B cell (primary cell): ENCODE measurements around the gene IGSF9B. TPM values are rescaled to one million over a fixed set of nuclear protein-coding genes. Genes with fewer than 3 reads are reported as not detected.

Source experiments
- ATAC-seq: fragments of 200-7000 bp; cut with Tn5 transposase; one replicate; pipeline ENCODE4 v1.10.0; 2021; ENCODE audit warnings: low read depth, mild to moderate bottlenecking, moderate number of reproducible peaks, moderate library complexity
- CTCF ChIA-PET: fragments of 350-600 bp; sonication (Branson Sonifier 250); formaldehyde crosslinking; loops from one replicate; lab custom pipeline; 2021; ENCODE audit warnings: antibody characterized with exemption, inconsistent platforms; lab: Charles Lee
- POLR2A ChIA-PET: fragments of 350-600 bp; sonication (Branson Sonifier 250); formaldehyde crosslinking; loops from one replicate; lab custom pipeline; 2021; ENCODE audit warnings: antibody characterized with exemption; lab: Charles Lee
- DNase-seq: peaks from one replicate; pipeline ENCODE4 v3.0.0; 2013
- H2AFZ ChIP-seq: 2 replicates; pipeline ENCODE4 v1.6.1; 2012; ENCODE audit warnings: mild to moderate bottlenecking, low read depth, low read length; ENCODE audit not compliant: insufficient read depth, poor library complexity, severe bottlenecking
- H3K27ac ChIP-seq, 2 donors: 1 replicate in 1 of 2; 2 replicates in 1 of 2; pipeline ENCODE4 v1.5.1; 2012 to 2013; ENCODE audit warnings: low read length in 2 of 2, mild to moderate bottlenecking in 2 of 2, moderate library complexity in 1 of 2
- H3K27me3 ChIP-seq, 4 experiments: fragments of 200-600 bp in 1 of 4; sonication (generic) in 1 of 4; replicated peaks in 1 of 4; 1 replicate in 2 of 4; 2 replicates in 2 of 4; pipeline versions ENCODE4 v1.6.1 to v1.7.0; 2013 to 2016; ENCODE audit warnings: low read length in 3 of 4, mild to moderate bottlenecking in 2 of 4, mixed read lengths in 1 of 4, moderate library complexity in 1 of 4; ENCODE audit not compliant: insufficient read depth in 4 of 4, control insufficient read depth in 3 of 4; ENCODE audit errors: control extremely low read depth in 1 of 4
- H3K36me3 ChIP-seq, 2 experiments: replicated peaks in 1 of 2; 1 replicate in 1 of 2; 2 replicates in 1 of 2; pipeline versions ENCODE4 v1.6.1 to v1.7.1; 2013; ENCODE audit warnings: low read length in 1 of 2; ENCODE audit not compliant: insufficient read depth in 2 of 2, control insufficient read depth in 1 of 2; ENCODE audit errors: control extremely low read depth in 1 of 2, extremely low read depth in 1 of 2
- H3K4me1 ChIP-seq, 2 donors: fragments of 200-600 bp in 1 of 2; sonication (generic) in 1 of 2; 1 replicate in 1 of 2; 2 replicates in 1 of 2; pipeline versions ENCODE4 v1.5.1 to v1.6.1; 2013 to 2017; ENCODE audit warnings: low read length in 2 of 2; ENCODE audit not compliant: control insufficient read depth in 2 of 2, insufficient read depth in 2 of 2
- H3K4me2 ChIP-seq: replicated peaks from 2 replicates; pipeline ENCODE3; 2012; ENCODE audit warnings: mild to moderate bottlenecking, low read depth, low read length; ENCODE audit not compliant: poor library complexity, severe bottlenecking
- H3K4me3 ChIP-seq, 5 experiments: fragments of 200-600 bp in 1 of 5; sonication (generic) in 1 of 5; 1 replicate in 3 of 5; 2 replicates in 2 of 5; pipeline versions ENCODE4 v1.5.1 to v1.7.0; 2011 to 2016; ENCODE audit warnings: low read length in 4 of 5, mild to moderate bottlenecking in 4 of 5, low read depth in 2 of 5, control low read depth in 1 of 5, moderate library complexity in 1 of 5; ENCODE audit not compliant: insufficient read depth in 1 of 5; ENCODE audit errors: control extremely low read depth in 1 of 5, extremely low read depth in 1 of 5
- H3K79me2 ChIP-seq: fragments of 200-600 bp; sonication (generic); one replicate; pipeline ENCODE4 v1.6.0; 2016; ENCODE audit warnings: low read length; ENCODE audit not compliant: control insufficient read depth, insufficient read depth
- H3K9ac ChIP-seq: fragments of 200-600 bp; sonication (generic); 2 replicates; pipeline ENCODE4 v1.6.1; 2017; ENCODE audit warnings: mild to moderate bottlenecking, low read length, moderate library complexity
- H3K9me3 ChIP-seq, 3 donors: one replicate each; pipeline versions ENCODE4 v1.6.1 to v1.7.1; 2013; ENCODE audit warnings: low read length in 2 of 3; ENCODE audit not compliant: control insufficient read depth in 2 of 3, insufficient read depth in 1 of 3; ENCODE audit errors: control extremely low read depth in 1 of 3
- H4K20me1 ChIP-seq: 2 replicates; pipeline ENCODE4 v1.6.0; 2012; ENCODE audit warnings: mild to moderate bottlenecking, low read length; ENCODE audit not compliant: insufficient read depth, control insufficient read depth, poor library complexity, severe bottlenecking
- H3K27ac Mint-ChIP-seq: one replicate; pipeline ENCODE4 v1.8.0; 2021; ENCODE audit warnings: mixed read lengths
- H3K27me3 Mint-ChIP-seq: one replicate; pipeline ENCODE4 v1.8.0; 2021; ENCODE audit warnings: mixed read lengths
- H3K4me1 Mint-ChIP-seq: one replicate; pipeline ENCODE4 v1.8.0; 2021; ENCODE audit warnings: mixed read lengths
- H3K4me3 Mint-ChIP-seq: one replicate; pipeline ENCODE4 v1.8.0; 2021; ENCODE audit warnings: mixed read lengths
- H3K9me3 Mint-ChIP-seq: one replicate; pipeline ENCODE4 v1.8.0; 2022; ENCODE audit warnings: mixed read lengths; ENCODE audit not compliant: insufficient read depth
- CTCF ChIP-seq: fragments of 200-600 bp; IDR thresholded peaks from one replicate; pipeline ENCODE4 v1.8.0; 2022; ENCODE audit warnings: antibody characterized with exemption, mild to moderate bottlenecking
- EZH2 ChIP-seq: IDR thresholded peaks from 2 replicates; pipeline ENCODE4 v1.6.1; 2012; ENCODE audit warnings: borderline replicate concordance, low read depth, mild to moderate bottlenecking, moderate library complexity, low read length; ENCODE audit not compliant: insufficient read depth, poor library complexity, severe bottlenecking
- WGBS: methylation state at CpG from one replicate; pipeline ENCODE4 v1.1.5; 2013; ENCODE audit warnings: missing lambda C conversion rate; ENCODE audit not compliant: insufficient coverage; 5-methylcytosine and 5-hydroxymethylcytosine counted together
- intact Hi-C: fragments of 100-400 bp; cut with micrococcal nuclease; formaldehyde crosslinking; loops from one replicate; pipeline ENCODE4 v1.10.0; 2022
- polyA plus RNA-seq: library from polyadenylated mRNA; depleted of rRNA; stranded (reverse); fragments of >200 nt; gene quantifications from 2 replicates; pipeline ENCODE4 v1.2.3, GENCODE V29; 2012
- total RNA-seq, 2 donors: library from RNA; stranded (reverse); fragments of 120-200 nt in 1 of 2; gene quantifications; 1 replicate in 1 of 2; 2 replicates in 1 of 2; pipeline versions ENCODE4 v1.2.3 to v1.2.4, GENCODE V29; 2013 to 2022

IGSF9B gene
- total and polyA plus RNA-seq, 2 donors (not counting 1 experiment from before 2014, with no cell fraction given) = 0.15 to 0.37 TPM

DNA sequence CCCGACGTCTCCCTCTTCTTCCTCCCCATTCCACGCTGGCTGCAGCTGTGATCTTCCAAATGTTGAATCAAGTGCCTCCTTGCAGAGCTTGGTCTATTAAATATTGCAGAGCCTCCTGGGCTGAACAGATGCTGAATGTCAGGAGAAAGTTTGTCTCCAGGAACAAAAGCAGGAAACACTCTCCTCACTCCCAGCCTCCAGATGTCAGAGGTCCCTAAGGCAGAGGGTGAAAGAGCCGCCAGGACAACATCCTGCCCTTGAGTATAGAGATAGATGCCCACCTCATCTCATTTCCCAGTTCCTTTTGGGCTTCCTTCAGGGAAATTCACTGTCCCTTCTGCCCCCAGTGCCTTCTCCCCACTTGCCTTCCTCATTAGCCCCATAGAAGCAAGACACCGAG is 40.8 kb upstream of the IGSF9B start:
- H3K4me3 ChIP-seq = no peak overlapping the region
- peaks cover 11% of the 10 kb centered on the region for H3K27me3 Mint-ChIP-seq
- POLR2A ChIA-PET = no interaction called here
- 40% methylated on average over 1 of the region's 5 CpGs for WGBS
- DNase-seq (no peak), ATAC-seq (no peak)
- H3K4me1 Mint-ChIP-seq = peaks cover 7% of the 10 kb centered on the region
- no peak overlapping the region for H2AFZ ChIP-seq
- no peak for TF ChIP-seq CTCF
- no peak for TF ChIP-seq EZH2
- intact Hi-C loops = no loop called here
- no peaks in the 10 kb centered on the region for H3K27me3 ChIP-seq
- H3K4me2 ChIP-seq = no peak overlapping the region
- no peaks in the 10 kb centered on the region for H3K79me2 ChIP-seq
- H3K9ac ChIP-seq = no peak overlapping the region
- H3K4me3 Mint-ChIP-seq = no peak overlapping the region
- peaks cover 0 to 5% (median 0%) of the 10 kb centered on the region in 3 donors for H3K9me3 ChIP-seq
- no peaks in the 10 kb centered on the region for H4K20me1 ChIP-seq
- CTCF ChIA-PET = interaction anchor here (1.1 kb wide), 1 partner anchor 33 kb away, joined by 3 read pairs; no protein-coding TSS in a partner anchor
- no peak overlapping the region for H3K27ac ChIP-seq
- H3K36me3 ChIP-seq = no peaks in the 10 kb centered on the region
- H3K4me1 ChIP-seq = no peaks in the 10 kb centered on the region
- H3K27ac Mint-ChIP-seq = no peak overlapping the region
- no peaks in the 10 kb centered on the region for H3K9me3 Mint-ChIP-seq

DNA sequence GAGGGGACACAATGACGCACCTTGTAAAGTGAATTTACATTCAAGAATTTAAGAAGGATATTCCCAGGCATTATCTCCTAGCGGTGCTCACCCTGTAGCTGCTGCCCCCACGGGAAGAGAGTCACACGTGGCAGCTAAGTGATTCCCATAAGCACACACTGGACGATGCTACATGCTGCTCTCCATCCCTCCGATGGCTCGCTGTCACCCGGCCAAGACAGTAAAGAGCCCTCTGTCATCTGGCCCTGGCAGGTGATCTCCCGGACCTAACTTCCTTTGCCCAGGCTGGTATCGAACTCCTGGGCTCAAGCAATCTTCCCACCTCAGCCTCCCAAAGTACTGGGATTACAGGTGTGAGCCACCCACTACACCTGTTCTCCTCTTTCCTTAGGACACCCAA is 39.9 kb upstream of the IGSF9B start:
- no peaks in the 10 kb centered on the region for H3K36me3 ChIP-seq

More for the DNA sequence above, 39.9 kb upstream of the IGSF9B start:
- ChIA-PET CTCF (no interaction called here), POLR2A (no interaction called here)
- no peak overlapping the region for H3K4me2 ChIP-seq
- intact Hi-C loops = no loop called here
- ATAC-seq (no peak), DNase-seq (no peak)
- H3K27ac ChIP-seq = no peak overlapping the region
- Mint-ChIP-seq H3K9me3 (no peaks in the 10 kb centered on the region), H3K4me3 (no peak overlapping the region), H3K27ac (no peak overlapping the region), H3K4me1 (peaks cover 7% of the 10 kb centered on the region), H3K27me3 (peaks cover 11% of the 10 kb centered on the region)
- H3K4me1 ChIP-seq = no peaks in the 10 kb centered on the region
- H3K9ac ChIP-seq = no peak overlapping the region
- H3K27me3 ChIP-seq = no peaks in the 10 kb centered on the region
- H3K79me2 ChIP-seq = no peaks in the 10 kb centered on the region
- no peak overlapping the region for H3K4me3 ChIP-seq
- H2AFZ ChIP-seq = no peak overlapping the region
- no peaks in the 10 kb centered on the region for H4K20me1 ChIP-seq
- WGBS = 92% methylated on average over 9 of the region's 10 CpGs
- TF ChIP-seq CTCF = no peak
- no peak for TF ChIP-seq EZH2
- peaks cover 0 to 5% (median 0%) of the 10 kb centered on the region in 3 donors for H3K9me3 ChIP-seq
